UCSD-AML1 (cell line): ENCODE results near the gene GPBP1.

ENCODE experiments used
- DNase-seq: peaks from one replicate; lab custom pipeline; 2025; ENCODE audit not compliant: unreplicated experiment; lab: John Stamatoyannopoulos, UW

GPBP1 gene

DNA sequence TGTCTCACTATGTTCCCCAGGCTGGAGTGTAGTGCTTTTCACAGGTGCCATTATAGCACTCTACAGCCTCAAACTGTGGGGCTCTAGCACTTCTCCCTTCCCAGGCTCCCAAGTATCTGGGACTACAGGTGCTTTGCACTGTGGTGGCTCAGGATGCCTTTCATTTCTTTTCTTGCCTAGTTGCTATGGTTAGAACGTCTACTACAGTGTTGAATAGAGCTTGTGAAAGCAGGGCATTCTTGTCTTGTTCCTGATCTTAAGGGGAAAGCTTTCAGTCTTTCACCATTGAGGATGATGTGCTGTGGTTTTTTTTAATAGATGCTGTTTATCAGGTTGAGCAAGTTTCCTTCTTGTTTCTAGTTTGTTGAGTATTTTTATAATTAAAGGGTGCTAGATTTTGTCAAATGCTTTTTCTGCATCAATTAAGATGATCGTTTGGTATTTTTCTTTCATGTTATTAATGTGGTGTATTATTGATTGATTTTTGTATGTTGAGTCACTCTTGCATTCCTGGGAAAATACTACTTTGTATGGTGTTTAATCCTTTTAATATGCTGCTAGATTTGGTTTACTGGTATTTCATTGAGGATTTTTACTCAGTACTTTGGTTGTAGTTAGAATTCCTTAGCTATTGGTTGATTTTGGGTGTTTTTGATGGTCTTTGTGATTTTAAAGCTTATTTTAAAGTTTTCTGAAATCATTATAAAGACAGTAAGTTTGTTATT is 35.6 kb downstream of the GPBP1 start:
- no peak for DNase-seq

DNA sequence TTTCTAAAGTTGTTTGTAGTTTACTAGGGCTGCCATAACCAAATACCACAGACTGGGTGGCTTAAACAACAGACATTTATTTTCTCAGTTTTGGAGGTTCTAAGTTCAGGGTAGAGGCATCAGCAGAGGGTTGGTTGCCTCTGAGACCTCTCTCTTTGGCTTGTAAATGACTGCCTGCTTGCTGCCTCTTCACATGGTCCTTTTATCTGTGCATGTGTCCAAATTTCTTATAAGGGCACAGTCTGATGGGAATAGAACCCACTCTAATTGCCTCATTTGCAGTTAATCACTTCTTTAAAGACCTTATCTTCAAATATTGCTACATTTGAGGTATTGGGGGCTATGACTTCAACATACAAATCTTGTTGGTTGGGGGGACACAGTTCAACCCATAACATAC is 36.8 kb downstream of the GPBP1 start:
- DNase-seq = no peak

DNA sequence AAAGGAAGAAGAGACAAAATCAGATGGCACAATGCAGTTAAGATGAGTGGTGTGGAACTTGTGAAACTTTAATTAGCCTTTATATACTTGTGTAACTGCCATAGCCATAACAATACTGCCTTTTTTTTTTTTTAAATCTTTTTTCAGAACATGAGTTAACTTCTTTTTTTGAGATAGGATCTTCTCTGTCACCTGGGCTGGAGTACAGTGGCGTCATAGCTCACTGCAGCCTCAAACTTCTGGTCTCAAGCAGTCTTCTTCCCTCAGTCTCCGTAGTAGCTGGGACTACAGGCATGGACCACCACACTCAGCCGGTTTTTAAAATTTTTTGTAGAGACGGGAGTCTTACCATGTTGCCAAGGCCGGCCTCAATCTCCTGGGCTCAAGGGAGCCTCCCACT is 37.2 kb downstream of the GPBP1 start:
- no peak for DNase-seq

DNA sequence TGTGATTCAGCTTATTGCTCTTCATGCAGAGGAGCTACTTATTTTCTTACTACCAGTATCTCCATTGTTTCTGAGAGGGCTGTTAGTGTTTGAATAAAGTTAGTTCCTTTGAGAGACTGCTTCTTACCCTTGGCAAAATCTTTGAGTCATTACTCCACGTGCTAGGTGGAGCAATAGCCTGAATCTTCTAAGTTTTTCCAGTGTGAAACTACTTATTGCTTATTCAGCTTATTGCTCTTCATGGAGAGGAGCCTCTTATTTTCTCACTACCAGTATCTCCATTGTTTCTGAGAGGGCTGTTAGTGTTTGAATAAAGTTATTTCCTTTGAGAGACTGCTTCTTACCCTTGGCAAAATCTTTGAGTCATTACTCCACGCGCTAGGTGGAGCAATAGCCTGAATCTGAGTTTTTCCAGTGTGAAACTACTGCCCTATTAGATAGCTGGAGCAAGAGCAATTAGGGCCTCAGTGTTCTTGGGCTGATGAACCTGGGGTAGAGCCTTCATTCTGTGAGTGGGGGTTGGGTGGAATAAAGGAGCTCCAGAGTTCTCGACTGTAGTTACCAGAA is 41.9 kb downstream of the GPBP1 start:
- no peak for DNase-seq

DNA sequence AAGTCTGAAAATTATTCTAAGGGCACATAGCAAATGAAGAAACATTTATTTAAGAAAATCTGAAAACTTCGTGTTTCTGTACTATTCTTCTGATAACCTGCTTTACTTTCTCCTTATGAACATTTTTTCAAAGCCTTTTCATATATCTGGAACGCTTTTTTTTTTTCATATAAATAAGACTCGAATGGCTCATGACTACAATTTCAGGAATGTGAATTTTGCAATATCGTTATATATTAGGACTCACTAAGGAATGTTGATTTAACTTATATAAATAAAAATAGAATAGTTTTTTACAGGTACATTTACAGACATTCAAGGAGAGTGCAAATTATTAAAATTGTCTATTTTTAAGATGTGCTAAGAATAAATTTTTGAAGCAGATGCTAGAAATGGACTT is 42.9 kb downstream of the GPBP1 start:
- DNase-seq = no peak

DNA sequence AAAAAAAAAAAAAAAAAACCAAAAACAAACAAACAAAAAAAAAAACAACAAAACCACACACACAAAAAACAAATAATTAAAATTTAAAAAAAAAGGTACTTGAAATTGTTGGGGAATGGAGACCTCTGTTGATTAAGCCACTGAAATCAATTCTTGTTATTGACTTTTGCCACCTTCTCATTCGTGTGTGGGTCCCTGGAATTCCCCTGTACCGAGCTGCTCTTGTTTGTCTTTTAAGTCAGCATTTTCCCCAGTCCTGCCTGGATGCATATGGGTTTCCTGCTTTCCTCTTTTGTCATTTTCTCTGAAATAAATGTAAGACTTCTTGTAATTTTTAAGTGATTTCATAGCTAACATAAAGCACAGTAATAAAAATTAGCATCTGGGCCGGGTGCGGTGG is 45.5 kb downstream of the GPBP1 start:
- DNase-seq = no peak

DNA sequence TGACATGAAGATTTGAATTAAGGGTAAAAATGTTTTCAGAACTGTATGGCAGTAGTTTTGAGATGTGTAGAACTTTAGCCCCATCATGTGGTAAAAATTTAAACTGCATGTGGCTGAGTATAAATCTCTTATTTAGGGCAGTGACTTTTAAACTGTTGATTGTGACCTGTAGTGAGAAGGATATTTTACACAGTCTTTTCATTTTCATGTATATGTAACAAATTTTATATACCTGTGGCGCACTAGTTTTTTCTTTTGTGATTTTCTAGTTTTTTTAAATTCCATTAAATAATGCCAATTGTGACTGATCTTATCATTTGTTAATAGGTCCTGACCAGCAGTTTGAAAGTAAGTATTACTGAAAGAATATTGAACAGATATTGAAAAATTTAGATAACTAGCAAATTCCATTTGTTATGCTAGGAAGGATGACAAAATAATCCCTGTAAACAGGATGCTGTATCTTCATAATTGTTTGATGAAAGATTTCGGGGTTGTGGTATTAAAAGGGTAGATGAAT is 47.2 kb downstream of the GPBP1 start:
- no peak for DNase-seq

DNA sequence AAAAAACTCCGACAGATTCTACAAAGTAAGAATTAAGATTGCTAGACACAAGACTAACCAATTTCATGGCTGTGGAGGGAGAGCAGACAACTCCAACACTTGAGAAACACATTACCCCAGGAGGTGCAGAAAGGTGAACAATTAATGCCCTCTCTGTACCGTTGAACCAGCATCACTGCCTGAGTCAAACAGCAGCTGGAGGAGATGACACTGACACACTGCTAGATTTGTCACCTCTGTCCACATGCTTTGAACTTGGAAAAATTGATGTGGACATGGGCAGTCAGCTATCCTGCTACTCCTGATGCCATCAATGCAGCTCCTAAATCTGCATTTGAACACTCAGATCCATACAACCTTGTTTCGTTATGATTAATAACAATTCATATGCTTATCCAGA is 51.7 kb downstream of the GPBP1 start:
- no peak for DNase-seq

DNA sequence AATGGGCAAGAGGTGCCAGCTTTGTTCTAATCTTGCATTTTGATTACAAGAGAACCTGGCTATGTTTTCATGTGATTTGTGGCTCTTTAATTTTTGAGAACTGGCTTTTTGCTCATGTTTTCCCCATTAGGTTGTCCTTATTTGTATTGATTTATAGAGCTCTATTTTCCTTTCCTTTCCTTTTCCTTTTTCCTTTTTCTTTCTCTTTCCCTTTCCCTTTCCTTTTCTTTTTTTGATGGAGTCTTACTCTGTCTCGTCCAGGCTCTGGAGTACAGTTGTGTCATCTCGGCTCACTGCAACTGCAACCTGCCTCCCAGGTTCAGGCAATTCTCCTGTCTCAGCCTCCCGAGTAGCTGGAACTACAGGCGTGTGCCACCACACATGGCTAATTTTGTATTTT is 55.5 kb downstream of the GPBP1 start:
- DNase-seq = no peak

DNA sequence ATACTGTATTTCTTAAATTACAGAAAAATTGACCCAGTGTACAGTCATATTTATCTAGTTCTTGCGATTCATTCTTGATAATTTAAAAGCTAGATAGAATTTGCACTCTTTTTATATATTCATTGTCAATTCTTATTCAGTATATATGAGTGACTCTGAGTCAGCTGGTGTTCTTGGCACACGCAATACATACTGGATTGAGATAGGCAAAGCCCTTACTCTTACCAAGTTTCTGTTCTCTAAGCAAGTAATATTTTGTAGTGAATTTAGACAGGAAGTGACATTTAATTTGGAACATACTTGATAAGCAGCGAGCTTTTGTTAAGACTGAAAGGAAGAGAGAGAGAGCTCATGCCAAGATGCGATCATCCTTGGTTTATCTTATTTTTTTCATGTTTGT is 57.7 kb downstream of the GPBP1 start:
- no peak for DNase-seq

DNA sequence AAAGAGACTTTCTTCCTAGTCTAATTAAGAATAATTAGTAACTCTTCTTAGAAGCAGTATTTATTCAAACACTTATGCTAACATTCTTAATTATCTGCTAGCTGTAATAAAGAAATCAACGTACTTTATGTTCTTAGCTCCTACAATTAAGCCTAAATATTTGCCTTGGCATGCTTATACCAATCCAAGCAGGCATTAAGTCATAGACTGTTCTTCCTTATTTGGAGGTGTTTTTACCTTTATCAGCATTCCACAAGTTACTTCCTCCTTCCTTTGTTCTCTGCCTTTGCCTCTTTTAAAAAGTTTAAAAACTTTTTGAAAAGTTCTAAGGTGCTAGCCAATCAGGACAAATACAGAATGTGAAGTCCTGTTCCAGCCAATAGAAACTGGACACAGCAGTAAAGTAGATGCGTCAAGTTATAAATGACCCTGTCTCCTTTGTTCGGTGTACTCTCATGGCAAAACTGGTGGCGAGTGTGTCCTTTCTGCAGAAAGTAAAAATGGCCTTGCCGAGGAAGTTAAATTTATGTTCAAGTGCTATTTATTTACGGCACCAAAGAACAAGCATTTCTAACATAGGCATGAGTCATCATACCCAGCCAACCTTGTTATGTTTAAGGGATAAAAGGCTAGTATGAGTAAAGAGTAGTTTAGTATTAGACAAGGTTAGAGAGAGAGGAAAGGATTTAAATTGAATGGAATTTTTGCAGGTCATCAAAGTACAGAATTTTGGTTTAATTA is 58.6 kb downstream of the GPBP1 start:
- DNase-seq = no peak

DNA sequence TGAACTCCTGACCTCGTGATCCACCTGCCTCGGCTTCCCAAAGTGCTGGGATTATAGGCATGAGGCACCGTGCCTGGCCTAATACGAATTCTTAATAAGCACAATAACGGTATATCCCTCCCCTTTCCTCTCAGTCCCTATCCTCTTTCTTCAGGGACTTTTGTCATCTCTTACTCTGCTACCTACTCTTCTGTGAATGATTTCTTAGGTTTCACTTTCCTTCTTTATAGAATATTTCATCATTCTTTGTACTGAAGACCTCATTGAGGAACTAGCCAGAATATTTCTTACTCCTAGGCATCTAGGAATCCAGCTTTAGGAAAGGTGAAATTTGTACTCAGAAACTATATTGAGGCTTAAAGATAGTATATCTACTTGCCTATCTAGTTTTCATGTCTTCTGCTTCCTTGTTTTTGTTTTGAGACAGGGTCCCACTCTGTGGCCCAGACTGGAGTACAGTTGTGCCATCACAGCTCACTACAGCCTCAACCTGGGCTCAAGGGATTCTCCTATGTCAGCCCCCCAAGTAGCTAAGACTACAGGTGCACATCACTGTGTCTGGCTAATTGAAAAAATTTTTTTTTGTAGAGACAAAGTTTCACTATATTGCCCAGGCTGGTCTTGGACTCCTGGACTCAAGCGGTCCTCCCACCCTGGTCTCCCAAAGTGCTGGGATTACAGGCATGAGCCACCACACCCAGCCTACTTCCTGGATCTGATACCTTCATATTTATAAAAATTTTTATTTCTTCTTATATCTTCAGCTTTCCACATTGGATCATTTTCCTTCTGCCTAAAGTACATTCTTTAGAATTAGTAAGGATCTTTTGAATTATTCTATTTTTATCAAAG is 69.7 kb downstream of the GPBP1 start:
- no peak for DNase-seq

DNA sequence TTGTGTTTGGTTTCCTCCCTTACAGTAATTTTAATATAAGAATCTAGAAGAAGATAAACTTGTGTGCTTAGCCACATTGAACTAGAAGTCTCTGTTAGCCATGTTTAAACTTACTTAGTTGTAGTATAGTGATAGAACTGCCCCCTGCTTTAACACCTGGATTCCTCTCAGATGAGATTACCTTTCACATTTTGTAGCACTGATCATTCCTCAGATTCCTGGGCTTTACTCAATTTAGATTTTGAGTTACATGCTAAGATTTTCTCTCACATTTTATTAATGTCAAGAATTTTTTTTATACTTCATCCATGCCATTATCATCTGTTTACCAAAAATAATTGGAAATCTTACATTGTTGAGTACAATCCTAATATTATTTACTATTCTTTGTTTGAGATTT is 70.5 kb downstream of the GPBP1 start:
- DNase-seq = no peak

DNA sequence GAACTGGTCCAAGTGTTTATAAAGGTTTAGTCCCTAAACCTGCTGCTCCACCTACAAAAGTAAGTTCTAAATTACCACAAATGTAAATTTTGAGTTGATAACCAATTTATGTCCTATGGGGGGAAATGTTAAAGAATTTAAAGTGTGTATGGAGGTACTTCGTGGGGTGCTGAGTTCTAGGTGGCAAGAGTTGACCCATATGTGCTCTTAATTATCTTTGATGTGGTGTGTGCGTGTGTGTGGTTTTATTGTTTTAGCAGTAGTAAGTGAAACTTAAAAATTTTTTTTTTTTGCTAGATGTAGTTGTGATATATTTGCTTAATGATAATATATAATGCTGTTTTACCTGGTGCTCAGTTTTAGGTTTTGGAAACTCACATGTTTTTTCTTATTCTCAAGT is 72.6 kb downstream of the GPBP1 start:
- no peak for DNase-seq

DNA sequence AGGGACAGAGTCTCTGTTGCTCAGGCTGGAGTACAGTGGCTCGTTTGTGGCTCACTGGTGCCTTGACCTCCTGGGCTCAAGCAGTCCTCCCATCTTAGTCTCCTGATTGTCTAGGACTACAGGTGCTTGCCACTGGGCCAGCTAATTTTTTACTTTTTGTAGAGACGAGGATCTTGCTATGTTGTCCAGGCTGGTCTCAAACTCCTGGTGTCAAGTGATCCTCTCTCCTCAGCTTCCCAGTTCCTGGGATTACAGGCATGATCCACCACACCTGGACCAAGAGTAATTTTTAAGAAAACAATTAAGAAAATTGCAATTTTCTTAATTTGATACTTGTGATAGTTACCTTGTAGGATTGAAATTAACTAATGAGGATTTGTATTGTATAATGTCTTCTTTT is 73.9 kb downstream of the GPBP1 start:
- DNase-seq = no peak

DNA sequence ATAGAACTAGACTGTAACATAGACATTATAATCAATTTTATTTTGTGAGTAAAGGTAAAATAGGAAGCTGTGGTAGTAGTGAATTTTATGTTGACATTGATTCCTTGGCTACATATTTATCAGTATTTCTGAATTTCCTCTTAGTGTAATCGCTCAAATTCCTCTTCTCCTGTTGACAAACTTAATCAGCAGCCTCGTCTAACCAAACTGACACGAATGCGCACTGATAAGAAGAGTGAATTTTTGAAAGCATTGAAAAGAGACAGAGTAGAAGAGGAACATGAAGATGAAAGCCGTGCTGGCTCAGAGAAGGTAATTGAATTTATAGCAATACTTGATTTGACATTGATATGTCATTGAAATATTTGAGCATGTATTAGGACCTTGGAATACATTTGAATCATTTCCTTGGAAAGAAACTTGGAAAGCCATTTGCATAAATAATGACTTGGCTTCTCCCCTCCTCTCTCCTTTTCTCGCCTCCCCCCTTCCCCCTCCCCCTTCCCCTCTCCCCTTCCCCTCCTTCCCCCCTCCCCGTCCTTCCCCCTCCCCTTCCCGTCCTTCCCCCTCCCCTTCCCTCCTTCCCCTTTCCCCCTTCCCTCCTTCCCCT is 75.5 kb downstream of the GPBP1 start:
- DNase-seq = no peak

DNA sequence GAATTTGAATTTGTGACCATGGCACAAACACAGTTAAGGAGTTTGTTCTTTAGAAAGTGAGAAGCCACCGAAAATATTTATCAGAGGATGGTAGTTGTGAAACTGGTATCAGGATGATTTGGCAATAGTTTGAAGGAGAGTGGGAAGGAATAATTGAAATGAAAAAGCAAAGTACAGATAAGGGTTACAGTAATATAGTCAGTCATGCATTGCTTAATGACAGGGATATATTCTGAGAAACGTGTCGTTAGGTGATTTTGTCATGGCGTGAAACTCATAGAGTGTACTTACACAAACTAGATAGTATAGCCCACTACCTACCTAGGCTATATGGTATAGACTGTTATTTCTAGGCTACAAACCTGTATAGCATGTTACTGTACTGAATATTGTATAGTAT is 84.2 kb downstream of the GPBP1 start:
- DNase-seq = no peak

DNA sequence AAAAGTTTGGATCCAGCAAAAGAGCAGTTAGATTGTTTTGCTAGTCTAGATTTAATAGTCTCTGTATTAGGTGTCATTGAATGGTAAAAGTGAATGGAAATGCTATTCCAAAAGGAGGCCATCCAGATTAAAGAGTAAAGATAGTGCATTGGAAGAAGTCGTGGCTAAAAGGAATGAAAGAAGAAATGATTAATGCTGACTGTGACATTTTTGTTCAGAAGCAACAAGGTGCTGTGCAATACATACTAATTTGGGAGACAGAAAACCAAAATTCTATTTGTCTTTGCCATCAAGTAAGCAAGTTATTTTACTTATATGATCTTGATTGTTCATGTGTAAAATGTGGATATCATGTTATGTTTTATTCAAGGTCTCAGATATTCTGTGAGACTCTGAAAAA is 85.1 kb downstream of the GPBP1 start:
- no peak for DNase-seq

DNA sequence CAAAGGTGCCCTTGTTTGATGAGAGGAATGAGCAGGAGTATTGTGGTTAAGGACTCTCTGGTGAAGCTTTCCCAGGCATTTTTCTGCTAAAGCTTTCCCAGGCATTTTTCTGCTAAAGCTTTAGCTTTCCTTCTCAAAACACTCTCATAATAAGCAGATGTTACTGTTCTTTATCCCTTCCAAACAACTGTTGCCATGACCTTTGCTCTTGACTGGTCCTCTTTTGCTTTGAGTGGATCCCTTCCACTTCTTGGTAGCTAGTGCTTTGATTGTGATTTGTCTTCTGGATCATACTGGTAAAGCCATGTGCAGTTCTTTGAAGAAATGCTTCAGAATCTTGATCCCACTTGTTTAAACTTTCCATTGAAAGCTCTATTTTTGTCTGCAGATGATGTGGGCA is 85.8 kb downstream of the GPBP1 start:
- no peak for DNase-seq

DNA sequence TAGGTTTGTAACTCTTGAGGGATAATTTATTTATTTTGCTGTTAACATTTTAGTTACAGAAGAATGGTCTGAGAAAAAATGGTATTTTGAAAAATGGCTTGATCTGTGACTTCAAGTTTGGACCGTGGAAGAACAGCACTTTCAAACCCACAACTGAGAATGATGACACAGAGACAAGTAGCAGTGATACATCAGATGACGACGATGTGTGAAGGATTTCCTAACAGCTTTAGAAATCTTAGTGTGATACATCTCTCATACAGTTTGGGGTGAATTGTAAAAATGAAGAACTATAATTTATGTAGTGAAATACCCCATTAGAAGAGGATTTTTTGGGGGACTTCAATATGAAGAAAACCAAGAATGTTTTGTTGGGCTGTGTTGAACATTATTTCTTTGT is 88.7 kb downstream of the GPBP1 start:
- DNase-seq = no peak

DNA sequence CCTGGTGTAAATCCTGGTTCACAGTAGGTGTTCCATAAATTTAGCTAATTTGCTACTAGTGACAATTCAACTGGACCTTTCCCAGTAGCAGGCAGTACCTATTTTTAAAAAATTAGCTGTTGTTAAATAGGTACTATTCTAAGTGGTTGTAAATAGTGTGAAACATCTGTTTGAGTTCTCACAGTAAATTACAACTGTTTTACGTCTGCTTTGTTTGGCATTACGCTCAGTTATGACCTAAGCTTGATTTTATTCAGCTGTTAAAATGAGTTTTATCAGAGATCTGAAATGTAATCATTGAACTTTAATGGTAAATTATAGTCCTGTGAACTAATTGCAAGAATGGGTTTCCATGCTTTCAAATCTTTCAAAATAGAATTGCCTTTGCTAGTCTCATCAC is 93.9 kb downstream of the GPBP1 start:
- no peak for DNase-seq
